ENCODE results near the gene RIF1. TPM values are rescaled to one million over a fixed set of nuclear protein-coding genes. Genes with fewer than 3 reads are reported as not detected.

RIF1 gene
- total RNA-seq, 4 donors from 2014 or later = 10.8 to 43.2 (median 17.9) TPM

DNA sequence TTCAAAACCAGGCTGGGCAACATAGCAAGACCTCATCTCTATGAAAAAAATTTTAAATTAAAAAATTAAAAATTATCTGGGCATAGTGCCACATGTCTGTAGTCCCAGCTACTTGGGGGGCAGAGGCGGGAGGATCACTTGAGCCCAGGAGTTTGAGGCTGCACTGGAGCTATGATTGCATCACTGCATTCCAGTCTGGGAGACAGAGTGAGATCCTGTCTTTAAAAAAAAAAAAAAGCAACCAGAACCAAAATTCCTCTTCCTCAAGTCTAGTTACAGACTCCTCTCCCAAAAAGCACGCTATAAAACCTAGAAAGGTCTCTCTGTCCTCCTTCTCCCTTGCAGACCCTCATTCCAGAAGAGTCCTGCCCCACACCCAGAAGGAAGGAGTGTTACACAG, 28.4 kb upstream of the RIF1 start:
- no peak for TF ChIP-seq POLR2A (IDR thresholded peaks at IDR 0.05)
- TF ChIP-seq, protein P1, sequence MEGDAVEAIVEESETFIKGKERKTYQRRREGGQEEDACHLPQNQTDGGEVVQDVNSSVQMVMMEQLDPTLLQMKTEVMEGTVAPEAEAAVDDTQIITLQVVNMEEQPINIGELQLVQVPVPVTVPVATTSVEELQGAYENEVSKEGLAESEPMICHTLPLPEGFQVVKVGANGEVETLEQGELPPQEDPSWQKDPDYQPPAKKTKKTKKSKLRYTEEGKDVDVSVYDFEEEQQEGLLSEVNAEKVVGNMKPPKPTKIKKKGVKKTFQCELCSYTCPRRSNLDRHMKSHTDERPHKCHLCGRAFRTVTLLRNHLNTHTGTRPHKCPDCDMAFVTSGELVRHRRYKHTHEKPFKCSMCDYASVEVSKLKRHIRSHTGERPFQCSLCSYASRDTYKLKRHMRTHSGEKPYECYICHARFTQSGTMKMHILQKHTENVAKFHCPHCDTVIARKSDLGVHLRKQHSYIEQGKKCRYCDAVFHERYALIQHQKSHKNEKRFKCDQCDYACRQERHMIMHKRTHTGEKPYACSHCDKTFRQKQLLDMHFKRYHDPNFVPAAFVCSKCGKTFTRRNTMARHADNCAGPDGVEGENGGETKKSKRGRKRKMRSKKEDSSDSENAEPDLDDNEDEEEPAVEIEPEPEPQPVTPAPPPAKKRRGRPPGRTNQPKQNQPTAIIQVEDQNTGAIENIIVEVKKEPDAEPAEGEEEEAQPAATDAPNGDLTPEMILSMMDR (IDR thresholded peaks at IDR 0.05) = no peak
- no peak for TF ChIP-seq EP300 (IDR thresholded peaks at IDR 0.05; ENCODE audit: low read depth)
- TF ChIP-seq POLR2AphosphoS5 (IDR thresholded peaks at IDR 0.05) = no peak

DNA sequence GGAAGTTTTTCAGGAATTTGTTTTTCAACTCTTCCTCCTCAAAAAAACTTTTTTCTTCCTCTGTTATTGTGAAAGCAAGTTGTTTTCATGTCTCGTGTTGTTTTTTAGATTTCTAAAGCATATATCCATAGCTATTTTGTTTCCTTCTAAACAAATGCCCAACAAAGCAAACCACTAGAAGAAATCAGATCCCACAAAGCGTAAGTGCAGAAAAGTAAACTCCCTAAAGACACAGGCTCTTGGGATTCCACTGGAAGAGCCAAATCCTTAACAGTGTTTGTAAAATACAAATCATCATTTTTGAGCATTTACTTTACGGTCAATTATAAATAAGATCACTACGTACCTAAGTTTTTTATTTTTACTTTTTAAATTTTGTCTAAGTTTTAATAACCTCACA, 21.7 kb upstream of the RIF1 start:
- no peak overlapping the region for H3K4me3 ChIP-seq
- in situ Hi-C loops (cut with MboI; ENCODE audit: low pct_ligation_motif_present in 1 of 4, low pct_unique_long_range_greater_than_20kb in 1 of 4, low sequenced_read_pairs in 3 of 4) (no loop called here), intact Hi-C loops (cut with DNase I; ENCODE audit: low total_unique reads) (no loop called here)
- WGBS, 2 donors (ENCODE audit: low coverage in 1 of 2) = 83 to 86% methylated on average over 4 of the region's 4 CpGs
- DNase-seq = no peak
- TF ChIP-seq EP300 (IDR thresholded peaks at IDR 0.05; ENCODE audit: low read depth) (no peak), POLR2AphosphoS5 (IDR thresholded peaks at IDR 0.05) (no peak), POLR2A (IDR thresholded peaks at IDR 0.05) (no peak)
- TF ChIP-seq, protein P1 (IDR thresholded peaks at IDR 0.05) = no peak
- H3K27ac ChIP-seq = no peak overlapping the region
- H3K9me3 ChIP-seq = no peaks in the 10 kb centered on the region
- no peaks in the 10 kb centered on the region for H3K4me1 ChIP-seq
- no peaks in the 10 kb centered on the region for H3K27me3 ChIP-seq
- no peaks in the 10 kb centered on the region for H3K36me3 ChIP-seq

More for the DNA sequence above, 28.4 kb upstream of the RIF1 start:
- DNase-seq = no peak
- H3K27me3 ChIP-seq = no peaks in the 10 kb centered on the region
- no peak overlapping the region for H3K4me3 ChIP-seq
- H3K27ac ChIP-seq = no peak overlapping the region
- H3K36me3 ChIP-seq = no peaks in the 10 kb centered on the region
- in situ Hi-C loops (cut with MboI; ENCODE audit: low pct_ligation_motif_present in 1 of 4, low pct_unique_long_range_greater_than_20kb in 1 of 4, low sequenced_read_pairs in 3 of 4) = no loop called here
- intact Hi-C loops (cut with DNase I; ENCODE audit: low total_unique reads) = no loop called here
- no peaks in the 10 kb centered on the region for H3K9me3 ChIP-seq
- H3K4me1 ChIP-seq = no peaks in the 10 kb centered on the region
- 89 to 100% methylated on average over 1 to 2 of the region's 2 CpGs for WGBS, 2 donors (ENCODE audit: low coverage in 1 of 2)

GRCh38 chr2:151391436-151391835, 18.3 kb upstream of the RIF1 start:
- intact Hi-C loops (cut with DNase I; ENCODE audit: low total_unique reads) (no loop called here), in situ Hi-C loops (cut with MboI; ENCODE audit: low pct_ligation_motif_present in 1 of 4, low pct_unique_long_range_greater_than_20kb in 1 of 4, low sequenced_read_pairs in 3 of 4) (no loop called here)
- H3K36me3 ChIP-seq = no peaks in the 10 kb centered on the region
- WGBS, 2 donors (ENCODE audit: low coverage in 1 of 2) = 82 to 90% methylated on average over 2 of the region's 2 CpGs
- no peaks in the 10 kb centered on the region for H3K4me1 ChIP-seq
- no peaks in the 10 kb centered on the region for H3K27me3 ChIP-seq
- no peaks in the 10 kb centered on the region for H3K9me3 ChIP-seq
- no peak overlapping the region for H3K27ac ChIP-seq
- TF ChIP-seq POLR2AphosphoS5 (IDR thresholded peaks at IDR 0.05) (no peak), POLR2A (IDR thresholded peaks at IDR 0.05) (no peak), EP300 (IDR thresholded peaks at IDR 0.05; ENCODE audit: low read depth) (no peak)
- TF ChIP-seq, protein P1 (IDR thresholded peaks at IDR 0.05) = no peak
- no peak for DNase-seq
- H3K4me3 ChIP-seq = no peak overlapping the region

DNA sequence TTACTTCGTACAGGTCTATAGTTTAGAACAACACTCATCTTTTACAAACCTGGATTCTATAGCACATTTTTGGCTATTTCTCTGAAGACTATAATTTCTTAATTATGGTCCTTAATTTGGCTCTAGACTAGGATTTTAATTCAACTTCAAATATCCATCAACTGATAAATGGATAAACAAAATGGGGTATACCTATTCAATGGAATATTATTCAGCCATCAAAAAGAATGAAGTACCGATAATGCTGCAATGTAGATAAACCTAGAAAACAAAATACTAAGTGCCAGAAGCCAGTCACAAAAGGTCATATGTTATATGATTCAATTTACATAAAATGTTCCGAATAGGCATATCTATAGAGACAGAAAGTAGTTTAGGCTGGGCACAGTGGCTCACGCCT, 15.2 kb upstream of the RIF1 start:
- Histone ChIP-seq H3K27ac (no peak overlapping the region), H3K4me3 (no peak overlapping the region), H3K4me1 (no peaks in the 10 kb centered on the region), H3K9me3 (no peaks in the 10 kb centered on the region), H3K27me3 (no peaks in the 10 kb centered on the region), H3K36me3 (no peaks in the 10 kb centered on the region)
- DNase-seq = no peak
- 73 to 85% methylated on average over 4 of the region's 4 CpGs for WGBS, 2 donors (ENCODE audit: low coverage in 1 of 2)
- in situ Hi-C loops (cut with MboI; ENCODE audit: low pct_ligation_motif_present in 1 of 4, low pct_unique_long_range_greater_than_20kb in 1 of 4, low sequenced_read_pairs in 3 of 4) = no loop called here
- TF ChIP-seq EP300 (IDR thresholded peaks at IDR 0.05; ENCODE audit: low read depth) = no peak
- TF ChIP-seq POLR2AphosphoS5 (IDR thresholded peaks at IDR 0.05) = no peak
- TF ChIP-seq, protein P1 (IDR thresholded peaks at IDR 0.05) = no peak
- no peak for TF ChIP-seq POLR2A (IDR thresholded peaks at IDR 0.05)
- intact Hi-C loops (cut with DNase I; ENCODE audit: low total_unique reads) = no loop called here

Measured in transverse colon (tissue), 4 donors.